T-helper 1 cell treated with Interleukin-12 subunit alpha and Interleukin-12 subunit beta and Interleukin-4 antibody, amounts not matched to agents 30 μg/mL and 1 μg/mL, for 36 hours (primary cell): ENCODE measurements around the gene IL10RB.

Source experiments
- H3K27ac Mint-ChIP-seq: one replicate; pipeline ENCODE4 v1.8.0; 2021; ENCODE audit warnings: mild to moderate bottlenecking, mixed read lengths
- H3K27me3 Mint-ChIP-seq: one replicate; pipeline ENCODE4 v1.8.0; 2021; ENCODE audit warnings: low read depth, mixed read lengths
- H3K36me3 Mint-ChIP-seq: one replicate; pipeline ENCODE4 v1.8.0; 2021; ENCODE audit warnings: low read depth, mixed read lengths
- H3K4me1 Mint-ChIP-seq: one replicate; pipeline ENCODE4 v1.8.0; 2021; ENCODE audit warnings: low read depth, mixed read lengths
- H3K4me3 Mint-ChIP-seq: one replicate; pipeline ENCODE4 v1.8.0; 2021; ENCODE audit warnings: mild to moderate bottlenecking, moderate library complexity, mixed read lengths
- H3K9me3 Mint-ChIP-seq: one replicate; pipeline ENCODE4 v1.8.0; 2021; ENCODE audit warnings: mixed read lengths

The IL10RB gene

GRCh38 chr21:33332143-33332542 lies 66.0 kb downstream of the IL10RB start:
- Mint-ChIP-seq H3K4me3 (peak overlapping the region; percentile 45), H3K4me1 (peaks cover 43% of the 10 kb centered on the region)

GRCh38 chr21:33334191-33334590 lies 68.0 kb downstream of the IL10RB start:
- Mint-ChIP-seq H3K4me3 (no peak overlapping the region), H3K36me3 (peaks cover 37% of the 10 kb centered on the region), H3K4me1 (peaks cover 35% of the 10 kb centered on the region), H3K9me3 (peaks cover 21% of the 10 kb centered on the region), H3K27me3 (no peaks in the 10 kb centered on the region), H3K27ac (no peak overlapping the region)

More at GRCh38 chr21:33332143-33332542, 66.0 kb downstream of the IL10RB start:
- H3K27ac Mint-ChIP-seq: peak overlapping the region; percentile 23
- H3K9me3 Mint-ChIP-seq: peaks cover 21% of the 10 kb centered on the region
- H3K36me3 Mint-ChIP-seq: peaks cover 38% of the 10 kb centered on the region
- H3K27me3 Mint-ChIP-seq: no peaks in the 10 kb centered on the region

GRCh38 chr21:33334824-33335223 lies 68.7 kb downstream of the IL10RB start:
- Mint-ChIP-seq H3K4me3 (no peak overlapping the region), H3K4me1 (peaks cover 34% of the 10 kb centered on the region), H3K27ac (no peak overlapping the region), H3K36me3 (peaks cover 38% of the 10 kb centered on the region), H3K9me3 (peaks cover 21% of the 10 kb centered on the region), H3K27me3 (no peaks in the 10 kb centered on the region)

GRCh38 chr21:33339135-33339534 lies 73.0 kb downstream of the IL10RB start:
- Mint-ChIP-seq H3K36me3 (peaks cover 35% of the 10 kb centered on the region), H3K4me1 (peaks cover 9% of the 10 kb centered on the region), H3K4me3 (no peak overlapping the region), H3K9me3 (peaks cover 2% of the 10 kb centered on the region), H3K27ac (no peak overlapping the region), H3K27me3 (no peaks in the 10 kb centered on the region)

- Mint-ChIP-seq H3K27ac (no peak overlapping the region), H3K27me3 (no peaks in the 10 kb centered on the region), H3K9me3 (no peaks in the 10 kb centered on the region), H3K4me3 (no peak overlapping the region), H3K36me3 (peaks cover 28% of the 10 kb centered on the region), H3K4me1 (peaks cover 6% of the 10 kb centered on the region)
These were observed 73.8 kb downstream of the IL10RB start for GRCh38 chr21:33339918-33340317.

GRCh38 chr21:33345751-33346238 lies 79.6 kb downstream of the IL10RB start:
- Mint-ChIP-seq H3K36me3 (peaks cover 44% of the 10 kb centered on the region), H3K4me3 (no peak overlapping the region), H3K27ac (no peak overlapping the region), H3K9me3 (no peaks in the 10 kb centered on the region), H3K4me1 (peaks cover 3% of the 10 kb centered on the region), H3K27me3 (no peaks in the 10 kb centered on the region)
